Trophoblast cell (in vitro differentiated cells and primary cell): ENCODE results near the gene NUMA1.
A peak's percentile ranks its signal among the peaks of the same experiment; 100 is the strongest.

ENCODE experiments used
- DNase-seq, 2 donors: peaks; one replicate each; pipeline ENCODE4 v3.0.0-alpha.2; 2016
- H2AFZ ChIP-seq: 2 replicates; pipeline ENCODE4 v1.6.1; 2013; ENCODE audit warnings: low read length, moderate library complexity, mild to moderate bottlenecking; ENCODE audit not compliant: insufficient read depth, poor library complexity
- H2AK5ac ChIP-seq: 2 replicates; pipeline ENCODE4 v1.6.1; 2013; ENCODE audit warnings: mild to moderate bottlenecking, low read length
- H2BK120ac ChIP-seq: 2 replicates; pipeline ENCODE4 v1.6.1; 2013; ENCODE audit warnings: low read length, mild to moderate bottlenecking, moderate library complexity; ENCODE audit not compliant: insufficient read depth, poor library complexity
- H2BK12ac ChIP-seq: 2 replicates; pipeline ENCODE4 v1.6.1; 2013; ENCODE audit warnings: mild to moderate bottlenecking, low read length, moderate library complexity
- H2BK5ac ChIP-seq: 2 replicates; pipeline ENCODE4 v1.6.1; 2013; ENCODE audit warnings: low read length, low read depth, moderate library complexity, mild to moderate bottlenecking; ENCODE audit not compliant: poor library complexity
- H3K14ac ChIP-seq: 2 replicates; pipeline ENCODE4 v1.6.1; 2013; ENCODE audit warnings: mild to moderate bottlenecking, low read length
- H3K18ac ChIP-seq: 2 replicates; pipeline ENCODE4 v1.6.1; 2013; ENCODE audit warnings: mild to moderate bottlenecking, low read length
- H3K23ac ChIP-seq: 2 replicates; pipeline ENCODE4 v1.6.1; 2013; ENCODE audit warnings: low read length
- H3K27ac ChIP-seq: 2 replicates; pipeline ENCODE4 v1.5.1; 2013; ENCODE audit warnings: low read depth, mild to moderate bottlenecking, inconsistent platforms, low read length, moderate library complexity
- H3K27me3 ChIP-seq: 2 replicates; pipeline ENCODE4 v1.6.1; 2013; ENCODE audit warnings: inconsistent platforms, mild to moderate bottlenecking, low read length, moderate library complexity; ENCODE audit not compliant: insufficient read depth
- H3K36me3 ChIP-seq, 2 experiments: 1 replicate in 1 of 2; 2 replicates in 1 of 2; pipeline ENCODE4 v1.6.1; 2013; ENCODE audit warnings: low read length in 2 of 2, mild to moderate bottlenecking in 2 of 2, moderate library complexity in 1 of 2; ENCODE audit not compliant: insufficient read depth in 2 of 2, control insufficient read depth in 1 of 2
- H3K4ac ChIP-seq: 2 replicates; pipeline ENCODE4 v1.6.1; 2013; ENCODE audit warnings: low read depth, mild to moderate bottlenecking, low read length, moderate library complexity
- H3K4me1 ChIP-seq, 2 experiments: 1 replicate in 1 of 2; 2 replicates in 1 of 2; pipeline ENCODE4 v1.6.1; 2013; ENCODE audit warnings: low read length in 2 of 2, mild to moderate bottlenecking in 2 of 2, moderate library complexity in 1 of 2; ENCODE audit not compliant: insufficient read depth in 2 of 2, control insufficient read depth in 1 of 2
- H3K4me2 ChIP-seq: 2 replicates; pipeline ENCODE4 v1.6.1; 2013; ENCODE audit warnings: inconsistent platforms, mild to moderate bottlenecking, low read length, moderate library complexity
- H3K4me3 ChIP-seq: 2 replicates; pipeline ENCODE4 v1.5.1; 2013; ENCODE audit warnings: mild to moderate bottlenecking, low read depth, low read length, inconsistent platforms
- H3K79me1 ChIP-seq: one replicate; pipeline ENCODE4 v1.6.1; 2013; ENCODE audit warnings: low read length
- H3K79me2 ChIP-seq: 2 replicates; pipeline ENCODE4 v1.6.1; 2013; ENCODE audit warnings: low read length, mild to moderate bottlenecking; ENCODE audit not compliant: control insufficient read depth, insufficient read depth, poor library complexity
- H3K9ac ChIP-seq: 2 replicates; pipeline ENCODE4 v1.6.1; 2013; ENCODE audit warnings: mild to moderate bottlenecking, low read length
- H3K9me3 ChIP-seq: 2 replicates; pipeline ENCODE4 v1.6.1; 2013; ENCODE audit warnings: low read depth, mild to moderate bottlenecking, control low read depth, inconsistent platforms, low read length; ENCODE audit not compliant: insufficient read depth
- H4K12ac ChIP-seq: 2 replicates; pipeline ENCODE4 v1.6.1; 2013; ENCODE audit warnings: low read depth, mild to moderate bottlenecking, low read length, moderate library complexity
- H4K8ac ChIP-seq: 2 replicates; pipeline ENCODE4 v1.6.1; 2013; ENCODE audit warnings: low read depth, mild to moderate bottlenecking, low read length, moderate library complexity
- H4K91ac ChIP-seq: one replicate; pipeline ENCODE4 v1.6.1; 2013; ENCODE audit warnings: low read depth, mild to moderate bottlenecking, low read length, moderate library complexity
- WGBS: extraction: QIAGEN DNeasy Blood & Tissue Kit; methylation state at CpG from one replicate; pipeline ENCODE4 v1.1.7; 2013; ENCODE audit warnings: missing lambda C conversion rate; ENCODE audit not compliant: insufficient read length, insufficient coverage; ENCODE audit errors: extremely low coverage; 5-methylcytosine and 5-hydroxymethylcytosine counted together

The NUMA1 gene

DNA sequence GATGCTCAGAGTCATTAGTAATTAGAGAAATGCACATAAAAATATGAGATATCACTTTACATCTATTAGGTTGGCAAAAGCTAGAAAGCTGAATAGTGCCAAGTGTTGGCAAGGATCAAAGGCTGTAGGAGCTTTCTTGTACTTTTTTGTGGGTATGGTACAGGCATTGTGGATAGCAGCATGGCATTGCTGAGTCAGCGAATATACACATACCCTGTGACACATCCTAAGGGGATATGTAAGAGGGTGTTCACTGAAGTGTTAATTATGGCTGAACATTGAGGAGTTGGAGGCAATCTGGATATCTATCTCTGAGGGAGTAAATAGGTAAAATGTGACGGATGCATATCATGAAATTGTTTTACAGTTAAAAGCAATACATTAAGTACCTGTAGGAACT is 108.7 kb downstream of the NUMA1 start:
- H3K23ac ChIP-seq, result no peak overlapping the region
- no peak overlapping the region for H3K4ac ChIP-seq
- no peaks in the 10 kb centered on the region for H3K79me1 ChIP-seq
- H3K14ac ChIP-seq, result no peak overlapping the region
- H3K79me2 ChIP-seq, result no peaks in the 10 kb centered on the region
- no peak overlapping the region for H2AK5ac ChIP-seq
- no peak overlapping the region for H4K8ac ChIP-seq
- no peak overlapping the region for H2BK120ac ChIP-seq
- no peak overlapping the region for H4K12ac ChIP-seq
- H3K36me3 ChIP-seq, result peaks cover 7 to 8% of the 10 kb centered on the region in 2 experiments
- no peak for DNase-seq
- WGBS, result no CpG with 5 or more reads among the region's 2 CpGs
- no peak overlapping the region for H3K27ac ChIP-seq
- H2BK12ac ChIP-seq, result no peak overlapping the region
- no peaks in the 10 kb centered on the region for H3K27me3 ChIP-seq
- no peak overlapping the region for H2BK5ac ChIP-seq
- H3K4me3 ChIP-seq, result no peak overlapping the region
- no peaks in the 10 kb centered on the region for H3K9me3 ChIP-seq
- H2AFZ ChIP-seq, result no peak overlapping the region
- no peak overlapping the region for H4K91ac ChIP-seq
- H3K18ac ChIP-seq, result no peak overlapping the region
- no peaks in the 10 kb centered on the region for H3K4me1 ChIP-seq
- H3K9ac ChIP-seq, result no peak overlapping the region
- no peak overlapping the region for H3K4me2 ChIP-seq

DNA sequence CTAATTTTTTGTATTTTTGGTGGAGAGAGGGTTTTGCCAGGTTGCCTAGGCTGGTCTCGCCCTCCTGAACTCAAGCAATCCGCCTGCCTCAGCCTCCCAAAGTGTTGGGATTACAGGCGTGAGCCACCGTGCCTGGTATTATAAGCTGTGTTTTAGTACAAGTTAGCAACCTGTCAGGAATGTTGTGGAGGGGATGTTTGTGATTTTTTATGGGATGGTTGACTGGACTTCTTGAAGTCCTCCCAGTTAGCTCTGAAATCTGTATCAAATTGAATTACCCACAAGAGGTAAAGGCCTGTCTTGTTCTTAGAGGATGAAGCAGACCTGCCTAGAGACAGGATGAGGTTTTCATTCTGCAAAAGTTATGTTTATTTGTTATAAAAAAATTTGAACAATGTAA is 115.7 kb downstream of the NUMA1 start:
- Histone ChIP-seq H3K9ac (no peak overlapping the region), H2BK12ac (no peak overlapping the region), H3K79me1 (no peaks in the 10 kb centered on the region), H4K8ac (no peak overlapping the region), H3K23ac (no peak overlapping the region), H2BK120ac (no peak overlapping the region), H3K14ac (no peak overlapping the region), H3K18ac (no peak overlapping the region), H4K12ac (no peak overlapping the region), H2AK5ac (no peak overlapping the region), H2AFZ (no peak overlapping the region), H3K4me2 (no peak overlapping the region), H3K27ac (no peak overlapping the region), H3K36me3 (peaks cover 13 to 18% of the 10 kb centered on the region in 2 experiments), H4K91ac (no peak overlapping the region), H3K4ac (no peak overlapping the region), H3K27me3 (no peaks in the 10 kb centered on the region), H3K4me1 (no peaks in the 10 kb centered on the region), H3K9me3 (peaks cover 2% of the 10 kb centered on the region), H3K79me2 (no peaks in the 10 kb centered on the region), H2BK5ac (no peak overlapping the region), H3K4me3 (no peak overlapping the region)
- WGBS, result no CpG with 5 or more reads among the region's 4 CpGs
- DNase-seq, result peak in 1 of 2 donors; percentile 42

DNA sequence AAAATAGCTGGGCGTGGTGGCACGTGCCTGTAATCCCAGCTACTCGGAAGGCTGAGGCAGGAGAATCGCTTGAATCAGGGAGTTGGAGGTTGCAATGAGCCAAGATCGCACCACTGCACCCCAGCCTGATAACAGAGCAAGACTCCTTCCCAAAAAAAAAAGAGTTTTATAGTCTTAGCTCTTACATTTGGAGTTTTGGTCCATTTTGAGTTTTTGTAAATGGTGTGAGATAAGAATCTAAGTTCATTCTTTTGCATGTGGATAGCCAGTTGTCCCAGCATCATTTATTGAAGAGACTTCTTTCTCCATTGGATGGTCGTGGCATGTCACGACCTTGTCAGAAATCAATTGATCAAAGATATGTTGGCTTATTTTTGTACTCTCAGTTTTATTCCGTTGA is 116.9 kb downstream of the NUMA1 start:
- Histone ChIP-seq H2AK5ac (no peak overlapping the region), H3K27ac (no peak overlapping the region), H3K14ac (no peak overlapping the region), H3K18ac (no peak overlapping the region), H4K91ac (no peak overlapping the region), H3K79me2 (no peaks in the 10 kb centered on the region), H3K4me3 (no peak overlapping the region), H2AFZ (no peak overlapping the region), H3K4me2 (no peak overlapping the region), H3K4ac (no peak overlapping the region), H4K12ac (no peak overlapping the region), H3K23ac (no peak overlapping the region), H3K27me3 (no peaks in the 10 kb centered on the region), H2BK120ac (no peak overlapping the region), H3K4me1 (no peaks in the 10 kb centered on the region), H3K79me1 (no peaks in the 10 kb centered on the region), H3K9ac (no peak overlapping the region), H2BK12ac (no peak overlapping the region), H3K9me3 (peaks cover 2% of the 10 kb centered on the region), H3K36me3 (peaks cover 10 to 15% of the 10 kb centered on the region in 2 experiments), H4K8ac (no peak overlapping the region), H2BK5ac (no peak overlapping the region)
- WGBS, result no CpG with 5 or more reads among the region's 8 CpGs
- DNase-seq, result no peak

- no peak overlapping the region for H3K14ac ChIP-seq
- H4K12ac ChIP-seq, result no peak overlapping the region
- H2BK5ac ChIP-seq, result no peak overlapping the region
- H3K4ac ChIP-seq, result no peak overlapping the region
- peaks cover 10 to 15% of the 10 kb centered on the region in 2 experiments for H3K36me3 ChIP-seq
- H3K23ac ChIP-seq, result no peak overlapping the region
- H2AFZ ChIP-seq, result no peak overlapping the region
- H3K27ac ChIP-seq, result no peak overlapping the region
- H2AK5ac ChIP-seq, result no peak overlapping the region
- no peaks in the 10 kb centered on the region for H3K79me2 ChIP-seq
- H3K9ac ChIP-seq, result no peak overlapping the region
- no CpG with 5 or more reads among the region's 2 CpGs for WGBS
- H4K8ac ChIP-seq, result no peak overlapping the region
- H4K91ac ChIP-seq, result no peak overlapping the region
- H3K4me3 ChIP-seq, result no peak overlapping the region
- no peaks in the 10 kb centered on the region for H3K4me1 ChIP-seq
- no peak overlapping the region for H3K4me2 ChIP-seq
- no peak overlapping the region for H3K18ac ChIP-seq
- DNase-seq, result no peak
- no peaks in the 10 kb centered on the region for H3K27me3 ChIP-seq
- no peak overlapping the region for H2BK120ac ChIP-seq
- H2BK12ac ChIP-seq, result no peak overlapping the region
- no peaks in the 10 kb centered on the region for H3K79me1 ChIP-seq
- peaks cover 2% of the 10 kb centered on the region for H3K9me3 ChIP-seq
Observed at GRCh38 chr11:71962428-71963038, 117.8 kb downstream of the NUMA1 start.
